ENCODE measurements around the gene ABHD16B.
"Not testable (repeated sequence)": the region's sequence is repeated elsewhere in the genome, so short reads cannot be mapped to it uniquely, and the experiment has no call there.

Gene ABHD16B

DNA sequence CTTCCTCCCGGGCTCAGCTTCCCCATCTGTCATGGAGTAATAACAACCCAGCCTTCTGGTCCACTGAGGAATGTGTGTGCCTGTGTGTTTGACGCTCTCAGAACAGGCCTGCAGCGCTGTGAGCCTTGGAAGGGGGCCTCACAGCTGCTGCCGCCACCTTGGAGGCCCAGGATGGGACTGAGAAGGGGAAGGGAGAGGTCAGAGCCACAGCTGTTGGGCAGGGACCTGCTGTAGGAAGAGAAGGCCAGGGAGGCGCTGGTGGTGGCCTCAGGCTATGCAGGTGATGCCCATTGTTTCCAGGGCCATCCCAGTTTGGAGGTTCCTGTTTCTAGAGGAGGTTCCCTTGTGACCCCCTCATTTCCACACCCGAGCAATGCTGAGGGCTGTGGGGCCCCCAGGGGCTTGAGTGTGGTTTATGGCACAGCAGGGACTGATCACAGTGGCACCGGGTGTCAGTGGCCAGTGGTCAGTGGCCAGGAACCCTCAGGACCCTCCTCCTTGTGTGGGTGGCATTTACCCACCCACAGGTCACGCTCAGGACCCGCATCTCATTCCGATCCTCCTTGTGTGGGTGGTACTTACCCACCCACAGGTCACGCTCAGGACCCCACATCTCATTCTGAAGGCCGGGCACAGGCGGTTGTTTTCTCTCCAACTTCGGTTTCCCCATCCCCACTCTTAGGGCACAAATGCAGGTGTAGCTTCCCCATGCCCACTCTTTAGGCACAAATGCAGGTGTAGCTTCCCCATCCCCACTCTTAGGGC, 17.8 kb downstream of the ABHD16B start:
- H3K27me3 ChIP-seq (ENCODE audit: low read depth, low read length), result no peaks in the 10 kb centered on the region
- no peak overlapping the region for H3K4me3 ChIP-seq (ENCODE audit: low read length)
- peaks cover 7% of the 10 kb centered on the region; the same call in 1 of the 2 replicates for H4K20me1 ChIP-seq (ENCODE audit: insufficient read depth, low read length)
- peaks cover 40% of the 10 kb centered on the region for H3K36me3 ChIP-seq (replicated peaks; ENCODE audit: low read depth, low read length)
- H3K79me2 ChIP-seq (ENCODE audit: low read length), result no peaks in the 10 kb centered on the region
- H3K4me2 ChIP-seq (ENCODE audit: low read length), result no peak overlapping the region
- no peaks in the 10 kb centered on the region for H3K9me3 ChIP-seq (ENCODE audit: insufficient read depth, low read length)
- H3K4me1 ChIP-seq (ENCODE audit: low read length), result peaks cover under 1% of the 10 kb centered on the region
- H3K27ac ChIP-seq (ENCODE audit: low read length), result no peak overlapping the region
- TF ChIP-seq EZH2phosphoT487 (IDR thresholded peaks at IDR 0.05; ENCODE audit: low read depth), result no peak
- TF ChIP-seq, protein P1, sequence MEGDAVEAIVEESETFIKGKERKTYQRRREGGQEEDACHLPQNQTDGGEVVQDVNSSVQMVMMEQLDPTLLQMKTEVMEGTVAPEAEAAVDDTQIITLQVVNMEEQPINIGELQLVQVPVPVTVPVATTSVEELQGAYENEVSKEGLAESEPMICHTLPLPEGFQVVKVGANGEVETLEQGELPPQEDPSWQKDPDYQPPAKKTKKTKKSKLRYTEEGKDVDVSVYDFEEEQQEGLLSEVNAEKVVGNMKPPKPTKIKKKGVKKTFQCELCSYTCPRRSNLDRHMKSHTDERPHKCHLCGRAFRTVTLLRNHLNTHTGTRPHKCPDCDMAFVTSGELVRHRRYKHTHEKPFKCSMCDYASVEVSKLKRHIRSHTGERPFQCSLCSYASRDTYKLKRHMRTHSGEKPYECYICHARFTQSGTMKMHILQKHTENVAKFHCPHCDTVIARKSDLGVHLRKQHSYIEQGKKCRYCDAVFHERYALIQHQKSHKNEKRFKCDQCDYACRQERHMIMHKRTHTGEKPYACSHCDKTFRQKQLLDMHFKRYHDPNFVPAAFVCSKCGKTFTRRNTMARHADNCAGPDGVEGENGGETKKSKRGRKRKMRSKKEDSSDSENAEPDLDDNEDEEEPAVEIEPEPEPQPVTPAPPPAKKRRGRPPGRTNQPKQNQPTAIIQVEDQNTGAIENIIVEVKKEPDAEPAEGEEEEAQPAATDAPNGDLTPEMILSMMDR (IDR thresholded peaks at IDR 0.05; ENCODE audit: low read depth, low read length), result no peak
- H2AFZ ChIP-seq (ENCODE audit: low read depth, low read length), result no peak overlapping the region
- no peak overlapping the region for H3K9ac ChIP-seq (ENCODE audit: low read length)

DNA sequence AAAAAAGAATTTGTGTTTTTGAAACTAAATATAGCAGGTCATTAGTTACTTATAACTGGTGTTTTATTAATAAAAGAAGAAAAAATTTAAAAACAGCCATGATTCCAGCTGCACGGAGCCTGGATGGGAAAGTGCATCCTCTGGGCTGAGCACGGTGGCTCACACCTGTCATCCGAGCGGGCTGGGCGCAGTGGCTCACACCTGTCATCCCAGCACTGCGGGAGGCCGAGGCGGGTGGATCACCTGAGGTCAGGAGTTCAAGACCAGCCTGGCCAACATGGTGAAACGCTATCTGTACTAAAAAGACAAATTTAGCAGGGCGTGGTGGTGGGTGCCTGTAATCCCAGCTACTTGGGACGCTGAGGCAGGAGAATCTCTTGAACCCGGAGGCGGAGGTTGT, 19.6 kb downstream of the ABHD16B start:
- not testable (repeated sequence) for H3K9me3 ChIP-seq (ENCODE audit: insufficient read depth, low read length); H3K79me2 ChIP-seq (ENCODE audit: low read length); H3K4me3 ChIP-seq (ENCODE audit: low read length); H3K27me3 ChIP-seq (ENCODE audit: low read depth, low read length); H3K4me2 ChIP-seq (ENCODE audit: low read length); H2AFZ ChIP-seq (ENCODE audit: low read depth, low read length); H3K27ac ChIP-seq (ENCODE audit: low read length); H3K9ac ChIP-seq (ENCODE audit: low read length)
- peaks cover 11% of the 10 kb centered on the region for H4K20me1 ChIP-seq (ENCODE audit: insufficient read depth, low read length)
- H3K36me3 ChIP-seq (replicated peaks; ENCODE audit: low read depth, low read length), result peaks cover 32% of the 10 kb centered on the region
- H3K4me1 ChIP-seq (ENCODE audit: low read length), result peaks cover 19% of the 10 kb centered on the region

DNA sequence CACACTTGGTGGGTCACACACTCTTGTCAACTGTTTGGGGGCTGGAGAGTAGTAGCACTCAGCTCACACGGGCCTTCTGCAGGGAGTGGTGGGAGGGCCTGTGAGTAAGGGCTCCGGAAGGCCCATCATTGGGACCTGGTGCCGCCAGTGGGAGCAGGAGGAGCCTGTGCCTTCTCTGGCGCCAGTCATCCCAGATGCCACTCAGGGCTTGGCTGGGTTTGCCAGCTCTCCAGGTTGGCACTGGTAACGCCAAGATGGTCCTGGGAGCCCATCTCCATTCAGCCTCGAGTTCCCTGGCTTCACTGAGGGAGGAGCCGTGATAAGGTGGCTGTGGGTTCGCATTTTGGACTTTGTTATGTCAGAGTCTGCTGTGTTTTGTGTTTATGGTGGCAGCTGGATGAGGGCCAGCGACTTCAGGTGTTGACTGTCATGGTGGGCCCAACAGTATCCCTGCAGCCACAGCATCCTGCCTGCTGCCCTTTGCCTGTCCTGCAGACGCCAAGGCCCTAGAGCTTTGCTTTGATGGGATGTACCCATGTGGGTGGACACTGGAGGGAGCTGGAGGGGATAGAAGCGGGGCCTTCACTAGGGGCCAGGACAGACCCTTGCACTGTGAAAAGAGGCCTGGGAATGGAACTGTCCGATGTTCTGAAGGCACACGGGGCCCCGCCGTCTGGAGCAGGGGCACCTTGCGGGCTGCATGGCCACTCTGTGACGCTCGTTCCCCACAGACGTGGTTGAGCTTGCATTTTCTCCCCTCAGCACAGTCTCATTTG, 20.3 kb downstream of the ABHD16B start:
- Histone ChIP-seq H3K27ac (ENCODE audit: low read length) (no peak overlapping the region), H3K9ac (ENCODE audit: low read length) (no peak overlapping the region), H3K36me3 (replicated peaks; ENCODE audit: low read depth, low read length) (peaks cover 29% of the 10 kb centered on the region), H3K4me3 (ENCODE audit: low read length) (no peak overlapping the region), H3K27me3 (ENCODE audit: low read depth, low read length) (no peaks in the 10 kb centered on the region), H2AFZ (ENCODE audit: low read depth, low read length) (no peak overlapping the region), H3K4me1 (ENCODE audit: low read length) (peaks cover 21% of the 10 kb centered on the region), H3K4me2 (ENCODE audit: low read length) (no peak overlapping the region), H3K9me3 (ENCODE audit: insufficient read depth, low read length) (no peaks in the 10 kb centered on the region), H3K79me2 (ENCODE audit: low read length) (no peaks in the 10 kb centered on the region; the same call in 1 of the 2 replicates), H4K20me1 (ENCODE audit: insufficient read depth, low read length) (peaks cover 11% of the 10 kb centered on the region)
- TF ChIP-seq, protein P1 (IDR thresholded peaks at IDR 0.05; ENCODE audit: low read depth, low read length), result no peak
- no peak for TF ChIP-seq EZH2phosphoT487 (IDR thresholded peaks at IDR 0.05; ENCODE audit: low read depth)

DNA sequence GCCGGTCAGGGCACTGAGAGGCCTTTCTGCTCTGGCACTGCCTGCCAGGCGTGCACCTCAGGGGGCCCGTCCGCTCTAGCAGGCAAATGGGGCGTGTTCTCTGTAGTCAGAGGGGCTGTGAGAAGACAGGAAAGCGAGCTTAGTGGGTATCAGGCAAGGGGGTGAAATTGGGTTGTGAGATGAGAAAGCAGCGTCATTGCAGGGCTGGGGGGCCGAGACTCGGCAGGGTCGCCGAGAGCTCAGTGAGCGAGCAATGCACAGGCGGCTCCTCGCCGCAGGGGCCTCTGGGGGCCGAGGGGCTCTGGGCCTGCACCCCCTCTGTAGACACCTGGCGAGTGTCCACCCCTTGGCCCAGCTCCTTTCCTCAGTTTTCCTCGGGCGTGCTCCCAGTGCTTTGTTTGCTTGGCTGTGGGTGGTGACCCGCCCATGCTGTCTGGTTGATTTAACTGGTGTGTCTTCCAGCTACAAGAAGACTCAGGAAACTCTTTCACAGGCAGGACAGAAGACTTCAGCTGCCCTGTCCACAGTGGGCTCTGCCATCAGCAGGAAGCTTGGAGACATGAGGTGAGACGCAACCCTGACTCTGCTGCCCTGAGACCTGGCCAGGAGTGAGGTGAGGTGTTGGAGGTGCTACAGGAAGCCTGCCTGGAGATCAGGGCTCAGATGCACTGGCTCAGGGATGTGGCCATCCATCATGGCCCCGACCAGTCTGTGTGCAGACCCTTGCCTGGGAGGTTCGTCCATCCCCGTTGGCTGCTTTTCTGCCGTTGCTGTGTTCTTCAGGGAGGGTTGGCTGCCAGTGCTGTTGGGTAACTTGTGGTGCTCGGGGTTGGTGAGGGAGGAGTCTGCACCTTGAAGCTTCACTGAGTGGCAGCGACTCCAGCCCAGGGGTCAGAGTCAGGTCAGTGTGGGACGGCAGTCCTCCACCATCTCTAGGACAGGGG, 21.2 kb downstream of the ABHD16B start:
- no peak overlapping the region for H3K4me2 ChIP-seq (ENCODE audit: low read length)
- TF ChIP-seq, protein P1 (IDR thresholded peaks at IDR 0.05; ENCODE audit: low read depth, low read length), result no peak
- TF ChIP-seq EZH2phosphoT487 (IDR thresholded peaks at IDR 0.05; ENCODE audit: low read depth), result no peak
- H3K9me3 ChIP-seq (ENCODE audit: insufficient read depth, low read length), result no peaks in the 10 kb centered on the region
- H3K4me3 ChIP-seq (ENCODE audit: low read length), result no peak overlapping the region
- H3K79me2 ChIP-seq (ENCODE audit: low read length), result no peaks in the 10 kb centered on the region; the same call in 1 of the 2 replicates
- no peak overlapping the region for H3K9ac ChIP-seq (ENCODE audit: low read length)
- H4K20me1 ChIP-seq (ENCODE audit: insufficient read depth, low read length), result peaks cover 11% of the 10 kb centered on the region
- peaks cover 21% of the 10 kb centered on the region for H3K4me1 ChIP-seq (ENCODE audit: low read length)
- no peak overlapping the region for H3K27ac ChIP-seq (ENCODE audit: low read length)
- no peaks in the 10 kb centered on the region for H3K27me3 ChIP-seq (ENCODE audit: low read depth, low read length)
- H2AFZ ChIP-seq (ENCODE audit: low read depth, low read length), result no peak overlapping the region
- H3K36me3 ChIP-seq (replicated peaks; ENCODE audit: low read depth, low read length), result peaks cover 25% of the 10 kb centered on the region
